ENCODE data around the gene PARD3. TPM values are rescaled to one million over a fixed set of nuclear protein-coding genes. Genes with fewer than 3 reads are reported as not detected.
A peak's percentile ranks its signal among the peaks of the same experiment; 100 is the strongest.

PARD3 gene
- total RNA-seq, 6 donors from 2014 or later: 30.6 to 108 (median 50.6) TPM

DNA sequence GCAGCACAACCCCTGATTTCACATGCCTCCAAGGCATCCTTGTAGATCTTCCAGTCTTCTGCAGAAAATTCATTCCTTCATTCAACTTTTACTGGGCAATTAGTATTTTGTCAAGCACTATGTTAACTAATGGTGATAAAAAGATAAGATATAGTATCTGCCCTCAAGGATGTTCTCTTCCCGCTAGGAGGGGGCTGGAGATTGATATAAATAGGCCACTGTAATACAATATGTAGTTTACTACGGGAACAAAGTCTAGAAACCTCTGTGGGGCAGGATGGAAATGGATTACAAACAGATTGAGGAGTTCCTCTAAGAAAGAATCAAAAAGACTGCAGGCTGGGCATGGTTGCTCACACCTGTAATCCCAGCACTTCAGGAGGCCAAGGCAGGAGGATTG, 10.3 kb upstream of the PARD3 start:
- ATAC-seq (ENCODE audit: low FRiP score in 2 of 2) (no peak), DNase-seq (no peak)
- H3K4me1 ChIP-seq: peaks cover 0 to 7% (median 0%) of the 10 kb centered on the region in 4 donors
- no peak for TF ChIP-seq POLR2AphosphoS5 (IDR thresholded peaks at IDR 0.05)
- no peak for TF ChIP-seq EP300 (IDR thresholded peaks at IDR 0.05)
- TF ChIP-seq, protein P1, sequence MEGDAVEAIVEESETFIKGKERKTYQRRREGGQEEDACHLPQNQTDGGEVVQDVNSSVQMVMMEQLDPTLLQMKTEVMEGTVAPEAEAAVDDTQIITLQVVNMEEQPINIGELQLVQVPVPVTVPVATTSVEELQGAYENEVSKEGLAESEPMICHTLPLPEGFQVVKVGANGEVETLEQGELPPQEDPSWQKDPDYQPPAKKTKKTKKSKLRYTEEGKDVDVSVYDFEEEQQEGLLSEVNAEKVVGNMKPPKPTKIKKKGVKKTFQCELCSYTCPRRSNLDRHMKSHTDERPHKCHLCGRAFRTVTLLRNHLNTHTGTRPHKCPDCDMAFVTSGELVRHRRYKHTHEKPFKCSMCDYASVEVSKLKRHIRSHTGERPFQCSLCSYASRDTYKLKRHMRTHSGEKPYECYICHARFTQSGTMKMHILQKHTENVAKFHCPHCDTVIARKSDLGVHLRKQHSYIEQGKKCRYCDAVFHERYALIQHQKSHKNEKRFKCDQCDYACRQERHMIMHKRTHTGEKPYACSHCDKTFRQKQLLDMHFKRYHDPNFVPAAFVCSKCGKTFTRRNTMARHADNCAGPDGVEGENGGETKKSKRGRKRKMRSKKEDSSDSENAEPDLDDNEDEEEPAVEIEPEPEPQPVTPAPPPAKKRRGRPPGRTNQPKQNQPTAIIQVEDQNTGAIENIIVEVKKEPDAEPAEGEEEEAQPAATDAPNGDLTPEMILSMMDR (IDR thresholded peaks at IDR 0.05): no peak
- TF ChIP-seq POLR2A (IDR thresholded peaks at IDR 0.05): no peak
- 52 to 66% methylated on average over 2 of the region's 2 CpGs for WGBS, 2 donors
- no peak overlapping the region for H3K27ac ChIP-seq
- H3K4me3 ChIP-seq: no peak overlapping the region
- H3K27me3 ChIP-seq: no peaks in the 10 kb centered on the region
- H3K9me3 ChIP-seq: no peaks in the 10 kb centered on the region
- H3K36me3 ChIP-seq: no peaks in the 10 kb centered on the region

- 61 to 65% methylated on average over 2 of the region's 2 CpGs for WGBS, 2 donors
- TF ChIP-seq EP300 (IDR thresholded peaks at IDR 0.05): no peak
- TF ChIP-seq, protein P1 (IDR thresholded peaks at IDR 0.05): no peak
- no peak for TF ChIP-seq POLR2A (IDR thresholded peaks at IDR 0.05)
- TF ChIP-seq POLR2AphosphoS5 (IDR thresholded peaks at IDR 0.05): no peak
- ATAC-seq (ENCODE audit: low FRiP score in 2 of 2) (peak in 1 of 2 donors; percentile 42), DNase-seq (no peak)
- Histone ChIP-seq H3K4me1 (peaks cover 0 to 5% (median 0%) of the 10 kb centered on the region in 4 donors), H3K4me3 (no peak overlapping the region), H3K27ac (no peak overlapping the region), H3K36me3 (no peaks in the 10 kb centered on the region), H3K27me3 (no peaks in the 10 kb centered on the region), H3K9me3 (no peaks in the 10 kb centered on the region)
Observed at GRCh38 chr10:34824870-34825269, 9.8 kb upstream of the PARD3 start.

DNA sequence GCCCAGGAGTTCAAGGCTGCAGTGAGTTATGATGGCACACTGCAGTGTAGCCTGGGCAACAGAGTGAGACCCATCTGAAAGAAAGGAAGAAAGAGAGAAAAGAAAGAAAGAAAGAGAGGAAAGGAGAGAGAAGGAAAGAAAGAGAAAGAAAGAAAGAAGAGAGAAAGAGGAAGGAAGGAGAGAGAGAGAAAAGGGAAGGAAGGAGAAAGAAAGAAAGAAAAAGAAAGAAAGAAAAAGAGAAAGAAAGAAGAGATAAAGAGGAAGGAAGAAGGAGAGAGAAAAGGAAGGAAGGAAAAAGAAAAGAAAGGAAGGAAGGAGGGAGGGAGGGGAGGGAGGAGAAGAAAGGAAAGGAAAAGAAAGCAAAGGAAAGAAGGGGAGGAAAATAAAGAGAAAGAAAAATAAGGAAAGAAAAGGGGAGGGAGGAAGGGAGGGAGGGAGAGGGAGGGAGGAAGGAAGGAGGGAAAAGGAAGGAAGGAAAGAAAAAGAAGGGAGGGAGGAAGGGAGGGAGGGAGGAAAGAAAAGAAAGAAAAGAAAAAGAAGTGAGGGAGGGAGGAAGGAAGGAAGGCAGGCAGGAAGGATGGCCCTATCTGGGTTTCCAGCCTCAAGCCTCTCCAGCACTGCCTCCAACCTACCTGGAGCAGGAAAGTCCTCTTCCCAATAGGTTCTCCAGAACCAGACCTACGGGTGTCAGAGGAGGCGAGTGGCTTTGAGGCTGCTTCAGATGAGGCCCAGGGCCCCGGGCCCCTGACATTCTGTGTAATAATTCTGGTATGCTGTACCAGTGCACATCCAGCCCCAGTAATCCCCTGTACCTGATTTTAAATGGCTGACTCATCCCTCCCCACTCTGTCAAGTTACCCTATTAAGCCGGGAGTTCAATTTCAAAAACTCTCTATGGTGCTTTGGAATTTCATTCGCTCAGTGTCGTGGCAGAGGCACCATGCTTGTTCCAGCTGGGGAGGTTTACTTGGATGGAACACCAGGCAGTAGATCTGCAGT, 6.8 kb upstream of the PARD3 start:
- DNase-seq (no peak), ATAC-seq (ENCODE audit: low FRiP score in 2 of 2) (no peak)
- Histone ChIP-seq H3K4me3 (no peak overlapping the region), H3K27ac (no peak overlapping the region), H3K36me3 (no peaks in the 10 kb centered on the region), H3K4me1 (peaks cover 0 to 1% (median 0%) of the 10 kb centered on the region in 4 donors), H3K9me3 (no peaks in the 10 kb centered on the region), H3K27me3 (no peaks in the 10 kb centered on the region)
- 91 to 92% methylated on average over 6 of the region's 6 CpGs for WGBS, 2 donors
- TF ChIP-seq POLR2A (IDR thresholded peaks at IDR 0.05) (no peak), EP300 (IDR thresholded peaks at IDR 0.05) (no peak), POLR2AphosphoS5 (IDR thresholded peaks at IDR 0.05) (no peak)
- TF ChIP-seq, protein P1 (IDR thresholded peaks at IDR 0.05): no peak

GRCh38 chr10:34817586-34817985, 2.5 kb upstream of the PARD3 start:
- 68 to 100% methylated on average over 3 of the region's 3 CpGs for WGBS, 2 donors
- DNase-seq: no peak
- no peak overlapping the region for H3K4me3 ChIP-seq

More at GRCh38 chr10:34817586-34817985, 2.5 kb upstream of the PARD3 start:
- Histone ChIP-seq H3K27me3 (no peaks in the 10 kb centered on the region), H3K36me3 (no peaks in the 10 kb centered on the region), H3K4me1 (peaks cover 16 to 38% (median 18%) of the 10 kb centered on the region in 4 donors), H3K27ac (no peak overlapping the region), H3K9me3 (no peaks in the 10 kb centered on the region)
- TF ChIP-seq POLR2AphosphoS5 (IDR thresholded peaks at IDR 0.05) (no peak), POLR2A (IDR thresholded peaks at IDR 0.05) (no peak), EP300 (IDR thresholded peaks at IDR 0.05) (no peak)
- TF ChIP-seq, protein P1 (IDR thresholded peaks at IDR 0.05): no peak
- ATAC-seq (ENCODE audit: low FRiP score in 2 of 2): no peak
